ENCODE data around the gene WAPL. TPM values are rescaled to one million over a fixed set of nuclear protein-coding genes. Genes with fewer than 3 reads are reported as not detected.
A peak's percentile ranks its signal among the peaks of the same experiment; 100 is the strongest.

Gene WAPL
- total RNA-seq (2021; fragmentation: NEBNext Ultra II Directional; extraction: Animal tissue kit (Norgen Biotek cat#: 25700)) = 48.1 and 49.2 TPM in 2 replicates
- polyA plus RNA-seq (2011; rRNA removed) = 7.3 and 12.8 TPM in 2 replicates
- 15.4 TPM for polyA plus RNA-seq (2011; cell fraction: cytosol; rRNA removed)
- polyA plus RNA-seq (2011; cell fraction: nucleus; rRNA removed) = 5.3 TPM
- 27.1 to 47.8 TPM (median 29.1 TPM) in 4 replicates for polyA plus RNA-seq (2012, experiment 1 of 2)
- polyA plus RNA-seq (2012, experiment 2 of 2) = 2.7 TPM
- 27.7 TPM for polyA plus RNA-seq (2013, experiment 1 of 2)
- 26.4 TPM for polyA plus RNA-seq (2013, experiment 2 of 2)
- polyA minus RNA-seq (2011; rRNA and poly(A)+ RNA removed) = 35.4 and 38.7 TPM in 2 replicates
- polyA minus RNA-seq (2011; cell fraction: cytosol; rRNA and poly(A)+ RNA removed) = 30.6 TPM
- 53.5 TPM for polyA minus RNA-seq (2011; cell fraction: nucleus; rRNA and poly(A)+ RNA removed)
- long read RNA-seq, experiment 1, full-length matches to known transcripts = 2 of 46 reads
- long read RNA-seq, experiment 1, partial matches to known transcripts = 24 of 46 reads
- long read RNA-seq, experiment 1, other reads (novel, unspliced or antisense) = 20 of 46 reads
- long read RNA-seq, experiment 2, partial matches to known transcripts = 11 of 13 reads
- long read RNA-seq, experiment 2, other reads (novel, unspliced or antisense) = 2 of 13 reads

DNA sequence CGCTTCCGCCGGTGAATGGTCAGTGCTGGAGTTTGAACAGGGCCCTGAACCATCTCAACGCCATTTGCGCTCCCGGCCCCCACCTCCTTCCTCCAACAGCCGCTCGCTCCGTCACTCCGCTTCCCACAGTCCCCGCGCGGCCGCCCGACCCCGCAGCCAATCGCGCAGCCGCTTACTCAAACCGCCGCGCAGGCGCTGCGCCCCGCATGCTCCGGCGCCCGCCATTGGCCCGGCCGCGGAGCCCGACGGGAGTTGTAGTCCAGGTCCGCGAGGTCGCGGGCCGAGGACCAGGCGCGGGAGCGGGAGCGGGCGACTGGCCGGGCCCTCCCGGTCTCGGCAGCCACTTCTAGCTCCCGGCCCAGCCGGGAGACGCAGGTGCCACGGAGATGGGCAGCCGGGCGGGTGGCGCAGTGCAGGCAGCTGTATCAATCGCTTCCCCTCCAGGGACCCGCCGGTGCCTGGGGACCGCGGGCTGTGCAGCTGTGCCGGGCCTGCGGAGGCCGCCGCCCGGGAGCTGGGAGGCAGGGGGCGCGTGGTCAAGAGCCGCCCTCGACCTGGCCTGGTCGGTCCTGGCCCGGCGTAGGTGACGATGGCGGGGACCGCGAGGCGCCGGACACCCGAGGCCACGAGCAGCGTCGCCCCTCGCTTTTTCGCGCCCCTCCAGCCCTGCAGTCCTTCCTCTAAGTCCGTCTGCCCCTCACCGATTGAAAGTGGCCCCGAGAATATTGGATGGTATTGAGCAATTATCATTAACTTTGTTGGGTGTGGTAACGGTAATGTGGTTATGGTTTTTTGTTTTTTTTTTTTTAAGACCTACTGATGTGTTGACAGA lies at the start of gene WAPL:
Gene WAPL, minus strand, starts transcription at position 115 of the 832 bp plus-strand sequence. CDS start 3,723 bp downstream, outside the sequence.
- Histone ChIP-seq H3K56ac (replicated peaks; ENCODE audit: insufficient read length, low read depth, low read length) (peak within 1 kb of the TSS; percentile 63), H3K79me1 (ENCODE audit: low read depth, low read length) (peaks cover 2% of the 10 kb centered on the region; the same call in 1 of the 2 replicates), H3K9me3 (ENCODE audit: insufficient read depth in 2 of 2, low read depth in 1 of 2, low read length in 1 of 2) (no peaks in the 10 kb centered on the region), H4K5ac (ENCODE audit: insufficient read length, low read depth, low read length) (peak within 1 kb of the TSS; percentile 87), H4K91ac (replicated peaks; ENCODE audit: insufficient read length, low read length) (no peak within 1 kb of the TSS), H3K4me2 (ENCODE audit: insufficient read depth in 1 of 2, low read depth in 2 of 2, low read length in 2 of 2) (peak within 1 kb of the TSS; percentile 83 to 89), H3K9ac (replicated peaks in 1 of 4; ENCODE audit: extremely low read depth in 1 of 4, low read depth in 3 of 4, low read length in 3 of 4) (peak within 1 kb of the TSS; percentile 77 to 90 (median 84)), H3K18ac (ENCODE audit: extremely low read depth, low read length) (peak within 1 kb of the TSS; percentile 79; the same call in 1 of the 2 replicates), H3K14ac (ENCODE audit: insufficient read length) (no peak within 1 kb of the TSS), H2BK12ac (ENCODE audit: low read depth, low read length) (no peak within 1 kb of the TSS; the same call in 1 of the 2 replicates), H4K8ac (ENCODE audit: extremely low read depth, insufficient read depth, low read length) (peak within 1 kb of the TSS; percentile 95), H3K23ac (ENCODE audit: insufficient read length) (no peak within 1 kb of the TSS), H3K23me2 (ENCODE audit: low read depth, low read length) (peaks cover 3% of the 10 kb centered on the region; the same call in 1 of the 2 replicates), H3K4me3 (ENCODE audit: extremely low read depth in 1 of 4, insufficient read depth in 2 of 4, low read depth in 3 of 4, low read length in 4 of 4) (peak within 1 kb of the TSS; percentile 76 to 91 (median 82)), H2BK5ac (ENCODE audit: low read depth, low read length) (peak within 1 kb of the TSS; percentile 6; the same call in 1 of the 2 replicates), H3K79me2 (ENCODE audit: control insufficient read depth in 1 of 2, insufficient read depth in 2 of 2, low read length in 2 of 2) (peaks cover 19 to 55% of the 10 kb centered on the region in 2 experiments), H3K27me3 (replicated peaks in 1 of 4; ENCODE audit: control insufficient read depth in 3 of 4, extremely low read depth in 1 of 4, insufficient read depth in 3 of 4, low read length in 3 of 4) (no peaks in the 10 kb centered on the region), H2AFZ (ENCODE audit: low read length) (no peak within 1 kb of the TSS; the same call in 1 of the 2 replicates), H2BK15ac (ENCODE audit: low read length) (no peak within 1 kb of the TSS), H2BK20ac (ENCODE audit: low read length) (no peak within 1 kb of the TSS), H3K27ac (ENCODE audit: low read depth, low read length) (peak within 1 kb of the TSS; percentile 71), H3K4ac (replicated peaks; ENCODE audit: insufficient read length, low read depth, low read length) (peak within 1 kb of the TSS; percentile 58), H3K36me3 (ENCODE audit: control insufficient read depth in 2 of 4, insufficient read depth in 4 of 4, low read length in 3 of 4) (peaks cover 2 to 13% (median 7%) of the 10 kb centered on the region in 4 experiments; a peak in 4 of 8 replicates), H3K4me1 (replicated peaks in 1 of 4; ENCODE audit: control insufficient read depth in 3 of 4, insufficient read depth in 4 of 4, low read length in 3 of 4) (peaks cover 0 to 5% (median 2%) of the 10 kb centered on the region in 4 experiments; a peak in 5 of 7 replicates), H2AK5ac (ENCODE audit: low read depth, low read length) (no peak within 1 kb of the TSS), H2BK120ac (replicated peaks; ENCODE audit: low read depth, low read length) (no peak within 1 kb of the TSS), H4K20me1 (replicated peaks in 1 of 2; ENCODE audit: control insufficient read depth in 1 of 2, insufficient read depth in 2 of 2, low read length in 2 of 2) (peaks cover 9 to 12% of the 10 kb centered on the region in 2 experiments)
- WGBS, 2 experiments (ENCODE audit: extremely low coverage in 1 of 2, insufficient coverage in 1 of 2, insufficient read length in 1 of 2, insufficient replicate concordance in 2 of 2, low coverage in 1 of 2, low lambda C conversion rate in 2 of 2, missing lambda C conversion rate in 1 of 2) = 1% methylated on average over 81 of the region's 87 CpGs; no CpG with 5 or more reads in 1 of the 2 experiments
- ChIA-PET POLR2A (ENCODE audit: partially characterized antibody) (interaction anchor here (0.5 to 1.7 kb wide), 8 partner anchors 10 to 1129 kb away, joined by 3 to 11 read pairs (median 3); no protein-coding TSS in a partner anchor), CTCF (ENCODE audit: partially characterized antibody) (interaction anchor here (0.7 to 5.4 kb wide), 8 partner anchors 13 to 163 kb away, joined by 3 to 28 read pairs (median 5); no protein-coding TSS in a partner anchor)
- DNase-seq (ENCODE audit: low read depth in 1 of 2, low spot score in 2 of 2) (peak; percentile 67 to 95), FAIRE-seq (no peak)
- no peak; a peak in 3 of 4 replicates for TF ChIP-seq SIN3A (conservative IDR thresholded peaks at IDR 0.05 in 1 of 2, IDR thresholded peaks at IDR 0.05 in 1 of 2; ENCODE audit: low read depth in 1 of 2, low read length in 2 of 2)
- TF ChIP-seq CHD1 (IDR thresholded peaks at IDR 0.05; ENCODE audit: low read depth, low read length) = no peak
- TF ChIP-seq KDM4A (IDR thresholded peaks at IDR 0.05; ENCODE audit: low read depth, low read length, severe bottlenecking) = peak; percentile 84
- peak; percentile 77 for TF ChIP-seq POLR2AphosphoS5 (IDR thresholded peaks at IDR 0.05; ENCODE audit: low read depth, low read length)
- peak in 1 of 2 experiments; percentile 6; a peak in 1 of 4 replicates for TF ChIP-seq HDAC2 (IDR thresholded peaks at IDR 0.05; ENCODE audit: borderline replicate concordance in 1 of 2, low read depth in 2 of 2, low read length in 2 of 2)
- TF ChIP-seq CREB1 (IDR thresholded peaks at IDR 0.05) = peak; percentile 81
- no peak for TF ChIP-seq POU5F1 (IDR thresholded peaks at IDR 0.05; ENCODE audit: low read depth, low read length)

Data from H1 (cell line).